UCSD-AML1 (cell line): ENCODE measurements around the gene C2CD4D.

Experiments used
- DNase-seq: peaks from one replicate; lab custom pipeline; 2025; ENCODE audit not compliant: unreplicated experiment; lab: John Stamatoyannopoulos, UW

The C2CD4D gene

DNA sequence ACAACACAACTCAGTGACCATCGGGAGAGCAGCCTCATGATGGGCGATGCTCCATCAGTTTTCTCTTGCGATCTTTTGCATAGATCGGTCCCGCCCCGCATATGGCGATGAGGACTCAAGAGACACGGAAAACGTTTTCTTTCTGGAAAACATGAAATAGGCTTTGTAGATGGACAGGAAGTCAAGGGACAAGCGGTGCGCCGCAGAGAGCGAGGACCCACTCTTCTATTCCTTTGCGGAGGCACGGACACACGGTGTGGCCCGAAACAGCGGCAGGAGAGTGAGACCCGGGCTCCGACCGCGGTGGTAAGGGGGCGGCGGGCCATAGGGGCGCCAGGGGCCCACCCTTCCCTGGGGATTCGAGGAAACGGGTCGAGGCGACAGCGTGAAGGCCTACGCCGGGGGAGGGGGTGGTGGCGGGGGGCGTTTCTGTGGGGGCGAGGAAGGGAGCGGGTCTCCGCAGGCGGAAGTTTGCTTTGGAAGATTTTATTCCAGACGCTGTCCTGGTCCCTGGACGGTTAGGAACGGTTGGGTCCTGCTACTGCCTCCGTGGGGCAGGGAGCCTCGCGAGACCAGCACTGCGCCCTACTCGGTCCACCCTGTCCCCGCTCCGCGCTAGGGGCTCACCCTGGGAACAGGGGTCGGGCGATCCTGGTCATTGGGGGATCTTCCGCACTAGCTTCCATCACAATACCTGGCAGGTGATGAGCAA lies 48.5 kb downstream of the C2CD4D start:
- peak; percentile 39 for DNase-seq

GRCh38 chr1:151790071-151790939 lies 49.3 kb downstream of the C2CD4D start, which contains the start of gene TDRKH:
TSS of gene TDRKH (minus strand) at chr1:151790500. CDS start at chr1:151783022, 7,478 bp downstream.
- DNase-seq, result peak; percentile 97
